HepG2 (cell line): ENCODE data around the gene FGF10. TPM values are rescaled to one million over a fixed set of nuclear protein-coding genes. Genes with fewer than 3 reads are reported as not detected.

Experiments used
- ATAC-seq: fragments of 200-7000 bp; cut with Tn5 transposase; 3 replicates; pipeline ENCODE4 v1.9.1; 2020; ENCODE audit warnings: mild to moderate bottlenecking, moderate library complexity
- BruUV-seq: library from RNA; stranded (reverse); fragments of 400-500 nt; replicated peaks from 2 replicates; lab custom pipeline; 2021; lab: Mats Ljungman, UMichigan
- CTCF ChIA-PET: fragments of 300-600 bp; formaldehyde crosslinking; extraction: SDS; loops from one replicate; lab custom pipeline; 2021; ENCODE audit warnings: low total read pairs, inconsistent platforms, low intra/inter-chr PET ratio; lab: Yijun Ruan, JAX
- POLR2A ChIA-PET: fragments of 350-600 bp; sonication (Branson Sonifier 250); formaldehyde crosslinking; loops from one replicate; lab custom pipeline; 2020; ENCODE audit warnings: antibody characterized with exemption, inconsistent platforms; lab: Yijun Ruan, JAX
- DNase-seq: peaks from one replicate; pipeline ENCODE4 v3.0.0-alpha.2; 2015; ENCODE audit warnings: low spot score
- FAIRE-seq: peaks from 3 replicates; lab custom pipeline; 2011; peaks lifted over from hg19 to GRCh38; lab: Jason Lieb, UNC
- H2AFZ ChIP-seq: one replicate; pipeline ENCODE4 v1.6.1; 2011; ENCODE audit warnings: low read length, inconsistent platforms
- H3K27ac ChIP-seq: fragments of 300-600 bp; 3 replicates; pipeline ENCODE4 v1.8.0; 2011; ENCODE audit warnings: mixed run types, mild to moderate bottlenecking, mixed read lengths, low read length, inconsistent platforms; ENCODE audit not compliant: insufficient read depth; ENCODE audit errors: extremely low read length
- H3K27me3 ChIP-seq, 2 experiments: fragments of 200-600 bp in 1 of 2; 2 replicates in 1 of 2; 3 replicates in 1 of 2; pipeline versions ENCODE4 v1.6.0 to v1.8.0; 2011; ENCODE audit warnings: low read length in 2 of 2, mild to moderate bottlenecking in 2 of 2, moderate library complexity in 2 of 2, inconsistent platforms in 1 of 2; ENCODE audit not compliant: insufficient read depth in 2 of 2, control insufficient read depth in 1 of 2
- H3K36me3 ChIP-seq, 2 experiments: fragments of 200-600 bp in 1 of 2; replicated peaks in 1 of 2; 2 replicates in 1 of 2; 3 replicates in 1 of 2; pipeline versions ENCODE4 v1.5.1 to v1.8.0; 2011; ENCODE audit warnings: low read length in 2 of 2, inconsistent platforms in 1 of 2; ENCODE audit not compliant: insufficient read depth in 2 of 2, control insufficient read depth in 1 of 2
- H3K4me1 ChIP-seq: 2 replicates; pipeline ENCODE4 v1.5.1; 2012; ENCODE audit warnings: low read length, inconsistent platforms; ENCODE audit not compliant: insufficient read depth
- H3K4me2 ChIP-seq: 2 replicates; pipeline ENCODE4 v1.6.0; 2011; ENCODE audit warnings: low read depth, low read length, inconsistent platforms
- H3K4me3 ChIP-seq, 3 experiments: fragments of 200-600 bp in 1 of 3; sonication (generic), shearing (Covaris generic) in 1 of 3; replicated peaks in 1 of 3; 2 replicates each; pipeline ENCODE4 v1.5.1; 2011 to 2016; ENCODE audit warnings: low read length in 3 of 3, inconsistent platforms in 2 of 3, low read depth in 2 of 3, mild to moderate bottlenecking in 2 of 3, control low read depth in 1 of 3, mixed read lengths in 1 of 3; ENCODE audit not compliant: insufficient read depth in 1 of 3
- H3K79me2 ChIP-seq: one replicate; pipeline ENCODE4 v1.6.1; 2011; ENCODE audit warnings: low read length, inconsistent platforms; ENCODE audit not compliant: insufficient read depth
- H3K9ac ChIP-seq: 2 replicates; pipeline ENCODE4 v1.6.0; 2011; ENCODE audit warnings: mild to moderate bottlenecking, low read depth, low read length, inconsistent platforms; ENCODE audit not compliant: insufficient read depth
- H3K9me3 ChIP-seq: 2 replicates; pipeline ENCODE4 v1.5.1; 2012; ENCODE audit warnings: mild to moderate bottlenecking, low read length
- H4K20me1 ChIP-seq: 2 replicates; pipeline ENCODE4 v1.6.0; 2011; ENCODE audit warnings: inconsistent platforms, mild to moderate bottlenecking, low read length, moderate library complexity; ENCODE audit not compliant: insufficient read depth
- AGO2 ChIP-seq: fragments of 200-400 bp; formaldehyde crosslinking; optimal IDR thresholded peaks from 2 replicates; pipeline ENCODE3; 2017; ENCODE audit warnings: mild to moderate bottlenecking, low read depth, low read length, moderate library complexity
- BCLAF1 ChIP-seq: fragments of 450-650 bp; IDR thresholded peaks from 2 replicates; pipeline ENCODE4 v1.6.1; 2017; ENCODE audit warnings: mild to moderate bottlenecking
- CAMTA2 ChIP-seq: sonication (generic); formaldehyde crosslinking; IDR thresholded peaks from 2 replicates; pipeline ENCODE4 v1.4.0; 2020; ENCODE audit warnings: mild to moderate bottlenecking, missing genetic modification reagents, borderline replicate concordance
- CHD2 ChIP-seq: IDR thresholded peaks from 2 replicates; pipeline ENCODE4 v1.6.1; 2011; ENCODE audit warnings: low read depth, low read length, improper control_type of control experiment
- CHD4 ChIP-seq: fragments of 200-600 bp; sonication (generic); IDR thresholded peaks from 2 replicates; pipeline ENCODE4 v1.7.0; 2017; ENCODE audit warnings: mild to moderate bottlenecking, low read length, borderline replicate concordance
- CREB1 ChIP-seq, 2 experiments: fragments of 450-650 bp in 1 of 2; IDR thresholded peaks; 2 replicates each; pipeline ENCODE4 v1.6.1; 2016 to 2017; ENCODE audit warnings: control low read depth in 1 of 2, mild to moderate bottlenecking in 1 of 2, missing compliant biosample characterization in 1 of 2, missing genetic modification characterization in 1 of 2
- GFI1 ChIP-seq: sonication (generic); formaldehyde crosslinking; IDR thresholded peaks from 2 replicates; pipeline ENCODE4 v1.5.0; 2020; ENCODE audit warnings: missing genetic modification reagents, mild to moderate bottlenecking, borderline replicate concordance
- HOXA7 ChIP-seq: sonication (generic); formaldehyde crosslinking; IDR thresholded peaks from 2 replicates; pipeline ENCODE4 v1.8.1; 2022; ENCODE audit warnings: mild to moderate bottlenecking, missing genetic modification reagents, moderate library complexity
- KMT2B ChIP-seq: IDR thresholded peaks from 2 replicates; pipeline ENCODE4 v1.6.1; 2016; ENCODE audit warnings: missing genetic modification reagents, missing compliant biosample characterization
- MLXIP ChIP-seq: sonication (generic); formaldehyde crosslinking; IDR thresholded peaks from 2 replicates; pipeline ENCODE4 v1.9.0; 2021; ENCODE audit warnings: missing genetic modification reagents, borderline replicate concordance
- PAWR ChIP-seq: sonication (generic); formaldehyde crosslinking; IDR thresholded peaks from 2 replicates; pipeline ENCODE4 v1.4.0; 2020; ENCODE audit warnings: missing genetic modification reagents, mild to moderate bottlenecking, borderline replicate concordance
- SNAI1 ChIP-seq: sonication (generic); formaldehyde crosslinking; IDR thresholded peaks from 2 replicates; pipeline ENCODE4 v1.5.0; 2020; ENCODE audit warnings: mild to moderate bottlenecking, missing genetic modification reagents, borderline replicate concordance
- TFDP1 ChIP-seq: IDR thresholded peaks from 2 replicates; pipeline ENCODE4 v1.6.1; 2016; ENCODE audit warnings: missing compliant biosample characterization, missing genetic modification reagents, borderline replicate concordance
- ZNF12 ChIP-seq: sonication (generic); formaldehyde crosslinking; IDR thresholded peaks from 2 replicates; pipeline ENCODE4 v1.5.0; 2020; ENCODE audit warnings: missing genetic modification reagents
- WGBS: methylation state at CpG from one replicate; pipeline ENCODE4 v1.1.6; 2017; ENCODE audit warnings: low lambda C conversion rate; 5-methylcytosine and 5-hydroxymethylcytosine counted together
- in situ Hi-C: cut with HindIII; loops from 2 replicates; pipeline ENCODE4 v1.10.0; 2017; ENCODE audit warnings: low pct_unique_long_range_greater_than_20kb; ENCODE audit not compliant: extremely low pct_ligation_motif_present
- intact Hi-C: fragments of 100-400 bp; cut with micrococcal nuclease; formaldehyde crosslinking; loops from one replicate; pipeline ENCODE4 v1.10.0; 2022; ENCODE audit not compliant: unreplicated experiment
- polyA plus RNA-seq, 8 experiments: library from polyadenylated mRNA; depleted of rRNA in 3 of 8; stranded (reverse) in 7 of 8; unstranded in 1 of 8; fragments of >200 nt; fragmentation: Illumina TruSeq in 4 of 8; extraction: Trizol in 4 of 8; gene quantifications; 2 replicates each; pipeline versions ENCODE4 v1.2.1 to v1.2.3, GENCODE V29; 2011 to 2016; ENCODE audit warnings: low read depth in 4 of 8, missing spikeins in 1 of 8, mixed read lengths in 1 of 8; ENCODE audit not compliant: insufficient read depth in 1 of 8
- total RNA-seq, 5 experiments: library from RNA; depleted of rRNA; stranded (reverse); fragments of >200 nt; fragmentation: Illumina TruSeq; extraction: Trizol; gene quantifications; 2 replicates each; pipeline ENCODE4 v1.2.3, GENCODE V29; 2016; ENCODE audit warnings: low read depth in 1 of 5

The FGF10 gene
- total and polyA plus RNA-seq, 2 of the 13 experiments (the other 11 are each of a cell fraction or from before 2014, with no cell fraction given), result not detected

- no peaks in the 10 kb centered on the region for H3K9me3 ChIP-seq
- ChIA-PET POLR2A (no interaction called here), CTCF (no interaction called here)
- H3K4me1 ChIP-seq, result no peaks in the 10 kb centered on the region
- DNase-seq (no peak), FAIRE-seq (no peak), ATAC-seq (no peak)
- H3K27me3 ChIP-seq, result no peaks in the 10 kb centered on the region; a peak in 1 of 5 replicates
- in situ Hi-C loops (no loop called here), intact Hi-C loops (no loop called here)
- no peak overlapping the region for H2AFZ ChIP-seq
- H3K4me2 ChIP-seq, result no peak overlapping the region
- no peaks in the 10 kb centered on the region for H3K36me3 ChIP-seq
- no peak overlapping the region for H3K9ac ChIP-seq
- no peaks in the 10 kb centered on the region for H3K79me2 ChIP-seq
- WGBS, result 0% methylated on average over 2 of the region's 2 CpGs
- no peak overlapping the region for H3K4me3 ChIP-seq
- no peak overlapping the region for H3K27ac ChIP-seq
- BruUV-seq, result no TSS peak
- TF ChIP-seq SNAI1 (CRISPR knock-in tag) (no peak), CHD2 (no peak), ZNF12 (CRISPR knock-in tag) (no peak), BCLAF1 (no peak), AGO2 (no peak), CAMTA2 (no peak), CHD4 (no peak), HOXA7 (CRISPR knock-in tag) (no peak), KMT2B (no peak), PAWR (CRISPR knock-in tag) (no peak), GFI1 (no peak), MLXIP (CRISPR knock-in tag) (no peak), TFDP1 (CRISPR knock-in tag) (no peak), CREB1 (IDR thresholded peaks at IDR 0.05) (no peak), CREB1 (CRISPR knock-in tag; IDR thresholded peaks at IDR 0.05) (no peak)
- no peaks in the 10 kb centered on the region for H4K20me1 ChIP-seq
Observed at GRCh38 chr5:44377057-44377456, 12.2 kb downstream of the FGF10 start.
